PC-9 (cell line): Measurements from ENCODE around the gene PIGC.

ENCODE experiments used
- EZH2 ChIP-seq: fragments of 200-600 bp; sonication (generic); IDR thresholded peaks from 2 replicates; pipeline ENCODE4 v1.8.0; 2017; ENCODE audit warnings: antibody characterized with exemption, low read depth
- TF ChIP-seq, protein P1 (sequence below): fragments of 200-600 bp; sonication (generic); conservative IDR thresholded peaks from 2 replicates; pipeline ENCODE4 v1.6.1; 2017; ENCODE audit warnings: mixed run types, antibody characterized with exemption, mild to moderate bottlenecking, moderate library complexity

DNA sequence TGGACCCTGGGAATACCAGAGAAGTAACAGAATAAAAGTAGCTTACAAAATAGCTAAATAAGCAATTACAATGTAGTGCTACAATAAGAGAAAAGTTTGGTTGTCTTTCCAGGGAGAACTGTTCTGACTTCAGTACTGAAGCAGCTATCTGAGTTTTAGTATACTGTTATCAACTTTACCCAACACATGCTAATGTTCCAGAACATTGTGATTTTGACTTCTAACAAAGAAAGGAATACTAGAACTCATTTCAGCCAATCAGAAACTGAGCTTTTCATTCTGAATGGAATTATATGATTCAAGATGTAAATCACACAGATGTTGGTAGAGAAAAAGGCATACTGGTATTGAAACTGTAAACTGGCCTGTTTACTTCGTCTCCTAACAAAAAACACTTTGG lies 23.5 kb downstream of the PIGC start, which contains the start of gene C1orf105:
- TF ChIP-seq, protein P1, sequence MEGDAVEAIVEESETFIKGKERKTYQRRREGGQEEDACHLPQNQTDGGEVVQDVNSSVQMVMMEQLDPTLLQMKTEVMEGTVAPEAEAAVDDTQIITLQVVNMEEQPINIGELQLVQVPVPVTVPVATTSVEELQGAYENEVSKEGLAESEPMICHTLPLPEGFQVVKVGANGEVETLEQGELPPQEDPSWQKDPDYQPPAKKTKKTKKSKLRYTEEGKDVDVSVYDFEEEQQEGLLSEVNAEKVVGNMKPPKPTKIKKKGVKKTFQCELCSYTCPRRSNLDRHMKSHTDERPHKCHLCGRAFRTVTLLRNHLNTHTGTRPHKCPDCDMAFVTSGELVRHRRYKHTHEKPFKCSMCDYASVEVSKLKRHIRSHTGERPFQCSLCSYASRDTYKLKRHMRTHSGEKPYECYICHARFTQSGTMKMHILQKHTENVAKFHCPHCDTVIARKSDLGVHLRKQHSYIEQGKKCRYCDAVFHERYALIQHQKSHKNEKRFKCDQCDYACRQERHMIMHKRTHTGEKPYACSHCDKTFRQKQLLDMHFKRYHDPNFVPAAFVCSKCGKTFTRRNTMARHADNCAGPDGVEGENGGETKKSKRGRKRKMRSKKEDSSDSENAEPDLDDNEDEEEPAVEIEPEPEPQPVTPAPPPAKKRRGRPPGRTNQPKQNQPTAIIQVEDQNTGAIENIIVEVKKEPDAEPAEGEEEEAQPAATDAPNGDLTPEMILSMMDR = no peak
- TF ChIP-seq EZH2 = no peak
